GM20000 (cell line): ENCODE data around the gene LGR6.
A peak's percentile ranks its signal among the peaks of the same experiment; 100 is the strongest.
"Not testable (repeated sequence)": the region's sequence is repeated elsewhere in the genome, so short reads cannot be mapped to it uniquely, and the experiment has no call there.

Experiments
- DNase-seq: peaks from one replicate; pipeline ENCODE4 v3.0.0; 2012; ENCODE audit warnings: low spot score
- TF ChIP-seq, protein P1 (sequence below): IDR thresholded peaks from 2 replicates; pipeline ENCODE4 v1.5.1; 2012; ENCODE audit warnings: mild to moderate bottlenecking, control low read depth; ENCODE audit errors: extremely low read depth, missing control alignments

The LGR6 gene

DNA sequence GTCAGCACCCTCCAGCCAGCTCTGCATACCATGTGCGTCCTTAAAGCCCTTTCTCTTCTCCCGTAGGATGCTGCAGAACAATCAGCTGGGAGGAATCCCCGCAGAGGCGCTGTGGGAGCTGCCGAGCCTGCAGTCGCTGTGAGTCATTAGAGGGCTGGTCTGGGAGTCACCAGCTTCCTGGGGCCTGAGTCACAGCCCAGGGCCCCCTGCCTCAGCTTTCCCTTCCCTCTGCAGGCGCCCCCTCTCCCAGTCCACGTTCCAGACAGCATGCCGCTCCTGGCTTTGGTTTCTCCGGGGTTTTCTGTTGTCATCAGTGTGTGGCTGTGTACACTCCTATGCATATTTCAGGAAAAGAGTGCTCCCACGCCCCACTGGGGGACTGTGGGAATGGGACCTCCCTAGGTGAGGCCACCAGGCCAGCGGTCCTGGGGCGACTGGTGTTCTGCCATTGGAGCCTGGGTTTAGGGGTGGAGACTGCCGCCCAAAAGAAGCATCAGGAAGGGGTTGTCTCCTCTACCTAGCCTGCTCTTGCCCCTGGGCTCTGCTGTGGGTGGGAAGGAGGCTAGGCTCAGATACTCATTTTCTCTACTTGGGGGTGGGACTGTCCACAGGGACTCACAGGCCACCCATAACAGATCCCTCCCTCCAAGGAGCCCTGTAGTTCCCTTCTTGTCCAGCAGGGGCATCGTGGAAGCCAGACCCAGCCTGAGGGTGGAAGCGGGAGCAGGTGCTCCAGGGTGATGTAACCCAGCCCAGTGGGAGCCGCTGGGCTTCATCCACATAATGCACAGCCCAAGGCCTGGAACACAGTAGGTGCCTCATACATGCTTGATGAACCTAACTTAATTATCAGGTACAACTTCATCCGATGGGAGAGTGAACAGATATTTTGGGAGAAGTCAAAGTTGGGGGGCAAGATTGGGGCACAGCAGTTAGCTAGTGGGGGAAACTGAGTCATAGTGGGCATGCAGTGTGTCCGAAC lies 42.5 kb downstream of the LGR6 start:
- peak; percentile 83 for DNase-seq

DNA sequence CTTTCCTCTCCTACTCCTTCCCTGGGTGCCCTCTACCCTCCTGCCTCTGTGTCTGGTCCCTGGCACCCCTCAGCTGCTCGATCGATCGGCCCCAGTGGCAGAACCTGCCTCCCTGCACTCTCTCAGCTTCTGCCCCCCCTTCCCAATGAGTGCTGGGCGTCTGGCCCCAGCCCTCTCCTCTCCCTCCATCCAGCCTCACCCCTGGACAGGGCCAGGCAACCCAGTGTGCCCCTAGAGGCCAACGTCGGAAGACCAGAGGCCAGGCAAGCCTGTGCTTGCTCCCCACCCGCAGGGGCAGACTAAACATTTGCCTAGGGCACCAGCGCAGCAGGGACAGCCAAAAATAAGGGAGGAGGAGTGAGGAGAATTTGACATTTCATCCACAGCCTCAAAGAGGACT lies 43.5 kb downstream of the LGR6 start:
- DNase-seq: peak; percentile 56
- TF ChIP-seq, protein P1, sequence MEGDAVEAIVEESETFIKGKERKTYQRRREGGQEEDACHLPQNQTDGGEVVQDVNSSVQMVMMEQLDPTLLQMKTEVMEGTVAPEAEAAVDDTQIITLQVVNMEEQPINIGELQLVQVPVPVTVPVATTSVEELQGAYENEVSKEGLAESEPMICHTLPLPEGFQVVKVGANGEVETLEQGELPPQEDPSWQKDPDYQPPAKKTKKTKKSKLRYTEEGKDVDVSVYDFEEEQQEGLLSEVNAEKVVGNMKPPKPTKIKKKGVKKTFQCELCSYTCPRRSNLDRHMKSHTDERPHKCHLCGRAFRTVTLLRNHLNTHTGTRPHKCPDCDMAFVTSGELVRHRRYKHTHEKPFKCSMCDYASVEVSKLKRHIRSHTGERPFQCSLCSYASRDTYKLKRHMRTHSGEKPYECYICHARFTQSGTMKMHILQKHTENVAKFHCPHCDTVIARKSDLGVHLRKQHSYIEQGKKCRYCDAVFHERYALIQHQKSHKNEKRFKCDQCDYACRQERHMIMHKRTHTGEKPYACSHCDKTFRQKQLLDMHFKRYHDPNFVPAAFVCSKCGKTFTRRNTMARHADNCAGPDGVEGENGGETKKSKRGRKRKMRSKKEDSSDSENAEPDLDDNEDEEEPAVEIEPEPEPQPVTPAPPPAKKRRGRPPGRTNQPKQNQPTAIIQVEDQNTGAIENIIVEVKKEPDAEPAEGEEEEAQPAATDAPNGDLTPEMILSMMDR: peak; percentile 39

More for the DNA sequence above, 42.5 kb downstream of the LGR6 start:
- TF ChIP-seq, protein P1: peak; percentile 77

DNA sequence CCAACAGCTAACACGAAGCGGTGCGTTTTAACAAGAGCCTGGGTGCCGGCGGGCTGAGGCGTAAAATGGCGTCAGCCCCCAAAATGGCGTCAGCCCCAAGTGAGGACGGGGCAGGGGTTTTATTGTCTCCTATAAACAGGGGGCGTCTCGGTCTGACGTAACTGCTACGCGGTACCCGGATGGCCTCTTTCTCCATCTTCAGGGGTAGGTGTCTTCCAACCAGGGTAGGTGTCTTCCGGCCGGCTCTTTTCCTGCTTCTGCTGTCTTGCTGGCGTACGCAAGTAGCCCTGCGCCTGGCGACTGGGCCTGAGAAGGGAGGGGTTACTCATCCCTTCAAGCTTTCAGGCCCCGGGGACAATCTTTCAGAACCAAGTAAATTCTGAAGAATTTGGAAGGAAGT lies 45.3 kb downstream of the LGR6 start:
- DNase-seq: no peak
- TF ChIP-seq, protein P1: no peak

DNA sequence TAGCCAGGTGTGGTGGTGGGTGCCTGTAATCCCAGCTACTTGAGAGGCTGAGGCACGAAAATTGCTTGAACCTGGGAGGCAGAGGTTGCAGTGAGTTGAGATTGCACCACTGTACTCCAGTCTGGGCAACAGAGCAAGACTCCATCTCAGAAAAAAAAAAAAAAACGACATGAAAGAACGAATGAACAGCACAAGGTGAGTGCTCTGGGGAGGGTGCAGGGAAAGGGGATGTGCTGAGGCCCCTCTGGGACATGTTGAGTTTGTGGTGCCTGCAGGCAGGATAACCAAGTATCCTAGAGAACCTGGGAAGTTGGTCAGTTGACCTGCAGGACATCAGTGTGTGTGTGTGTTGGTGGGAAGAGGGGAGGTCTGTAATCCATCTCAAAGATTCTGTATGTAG lies 46.6 kb downstream of the LGR6 start:
- not testable (repeated sequence) for DNase-seq

DNA sequence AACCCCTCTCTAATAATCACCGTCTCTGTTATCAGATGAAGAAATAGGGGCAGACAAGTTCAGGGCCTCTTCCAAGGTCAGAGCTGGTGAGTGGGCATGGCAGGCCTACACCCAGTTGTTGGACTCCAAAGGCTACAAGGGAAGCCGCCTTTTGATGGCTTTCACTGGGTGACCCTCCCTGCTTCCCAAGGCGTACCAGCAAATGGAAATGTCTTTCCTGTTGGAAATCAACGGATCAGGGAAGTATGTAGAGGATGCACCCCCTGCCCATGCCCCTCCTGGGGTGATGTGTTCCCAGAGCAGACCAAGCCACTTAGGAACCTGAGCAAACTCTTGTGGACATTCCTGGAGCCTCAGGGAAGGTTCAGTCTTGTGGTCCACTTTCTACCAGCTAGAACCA lies 47.4 kb downstream of the LGR6 start:
- no peak for DNase-seq
- TF ChIP-seq, protein P1: no peak

DNA sequence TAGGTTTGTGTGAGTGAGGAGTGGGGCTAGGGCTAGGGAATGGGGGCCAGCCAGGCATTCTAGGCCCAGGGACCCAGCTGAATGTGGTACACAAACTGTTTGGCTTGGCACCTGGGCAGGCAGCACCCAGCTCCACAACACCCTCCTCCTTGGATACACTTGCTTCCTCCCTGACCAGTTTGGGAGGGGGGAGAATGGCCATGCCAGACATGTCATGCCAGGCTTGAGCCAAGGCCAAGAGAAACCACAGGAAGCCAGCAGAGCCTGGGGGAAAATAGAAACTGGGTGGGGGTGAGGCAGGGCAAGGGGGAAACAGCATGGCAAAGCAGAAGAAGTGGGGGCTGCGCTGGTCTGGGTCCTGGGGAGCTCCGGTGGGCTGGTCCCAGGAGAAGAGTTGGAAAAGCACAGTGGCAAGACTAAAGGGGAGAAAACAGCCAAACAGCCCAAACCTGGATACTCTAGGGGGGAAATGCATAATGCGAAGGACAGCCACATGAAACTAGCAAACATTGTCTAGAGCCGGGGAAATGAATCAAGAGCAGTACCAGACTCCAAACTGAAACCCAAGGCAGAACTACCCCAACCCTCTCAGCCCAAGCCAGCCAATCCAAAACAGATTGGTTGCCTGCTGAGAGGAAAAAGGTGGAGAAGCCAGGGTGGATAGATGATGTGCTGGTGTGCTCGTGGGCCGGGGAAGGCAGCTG lies 47.9 kb downstream of the LGR6 start:
- TF ChIP-seq, protein P1: no peak
- DNase-seq: no peak

DNA sequence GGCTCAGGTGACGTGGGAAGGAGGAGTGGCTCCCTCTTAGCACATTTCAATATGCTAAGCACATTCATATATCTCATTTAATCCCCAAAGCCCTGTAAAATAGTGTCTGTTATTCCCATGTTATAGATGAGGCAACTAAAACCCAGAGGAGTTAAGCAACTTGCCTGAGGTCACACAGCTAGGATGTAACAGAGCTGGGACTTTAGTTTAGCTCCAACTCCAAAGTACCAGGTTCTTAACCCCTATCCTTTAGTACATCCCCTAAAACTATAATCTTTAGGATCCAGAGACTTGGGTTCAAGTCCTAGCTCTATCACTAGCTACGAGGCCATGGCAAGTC lies 48.5 kb downstream of the LGR6 start:
- TF ChIP-seq, protein P1: no peak
- DNase-seq: no peak
